HG03066 (cell line): ENCODE results near the gene TMEM106B.
A peak's percentile ranks its signal among the peaks of the same experiment; 100 is the strongest.
"Not testable (repeated sequence)": the region's sequence is repeated elsewhere in the genome, so short reads cannot be mapped to it uniquely, and the experiment has no call there.

Experiments used
- ATAC-seq: cut with Tn5 transposase; IDR thresholded peaks from one replicate; pipeline ENCODE4 v1.9.1; 2021; ENCODE audit warnings: low read depth; ENCODE audit not compliant: unreplicated experiment

Gene TMEM106B

DNA sequence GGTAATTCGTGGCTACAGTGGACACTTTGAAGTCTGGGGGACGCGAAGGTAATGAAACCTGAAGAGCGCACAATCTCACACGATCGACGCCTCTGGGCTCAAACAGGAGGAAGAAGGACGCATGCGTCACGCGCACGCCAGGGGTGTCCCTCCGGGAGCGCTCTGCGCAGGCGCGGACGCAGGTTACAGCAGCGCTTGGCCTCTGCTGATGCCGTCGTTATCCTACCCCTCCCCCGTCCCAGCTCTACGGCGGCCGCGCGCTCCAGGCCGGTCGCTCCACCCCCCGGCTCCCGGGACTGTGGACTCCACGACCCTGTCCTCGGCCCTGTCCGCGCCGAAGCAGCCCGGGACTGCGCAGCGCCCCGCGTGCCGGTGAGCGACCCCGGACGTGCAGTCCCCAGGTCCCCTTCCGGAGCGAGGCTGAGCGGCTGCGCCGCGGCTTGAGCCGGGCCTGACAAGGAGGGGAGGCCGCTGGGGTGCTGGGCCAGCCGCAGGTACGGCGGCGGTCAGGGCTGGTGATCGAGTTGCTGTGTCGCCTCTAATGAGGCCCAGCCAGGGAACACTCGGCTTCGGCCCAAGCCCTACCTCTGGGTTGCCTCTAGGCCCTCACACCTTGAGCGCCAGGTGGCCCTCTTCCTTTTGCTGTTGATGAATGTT is at the start of gene TMEM106B:
Gene TMEM106B (plus strand): TSS at position 241 of the 657 bp plus-strand sequence. CDS start 3,517 bp downstream, outside the sequence.
- peak; percentile 94 for ATAC-seq

DNA sequence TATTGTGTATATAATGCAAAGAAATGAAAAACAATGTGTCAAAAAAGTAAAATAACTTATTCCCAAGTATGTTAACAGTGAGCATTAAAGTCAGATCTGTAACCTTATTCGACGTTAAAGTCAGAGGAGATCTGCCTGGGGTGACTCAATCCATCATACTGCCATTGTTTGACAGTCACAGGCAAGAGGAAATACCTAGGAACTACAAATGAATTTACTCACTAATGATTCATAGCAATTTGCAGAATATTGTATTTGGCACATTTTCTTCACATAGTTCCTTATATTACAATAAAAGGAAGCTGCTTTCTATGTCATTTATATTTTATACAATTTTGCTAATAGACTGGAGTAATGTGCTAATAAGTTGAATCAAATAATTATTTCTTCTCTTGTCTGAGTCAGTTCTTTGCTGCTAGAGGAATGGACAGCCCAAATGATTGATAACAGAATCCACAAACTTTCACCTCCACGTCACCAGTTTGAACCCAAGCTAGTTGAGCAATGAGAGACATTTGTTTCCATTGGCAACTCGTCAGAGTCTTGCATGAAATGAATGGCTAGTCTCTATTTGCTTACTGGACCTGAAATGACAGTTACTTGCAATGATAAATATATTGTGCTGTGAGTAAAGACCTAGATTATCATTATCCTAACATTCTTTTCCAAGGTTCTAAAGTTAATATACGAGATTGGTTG is 48.5 kb upstream of the TMEM106B start:
- ATAC-seq: no peak

DNA sequence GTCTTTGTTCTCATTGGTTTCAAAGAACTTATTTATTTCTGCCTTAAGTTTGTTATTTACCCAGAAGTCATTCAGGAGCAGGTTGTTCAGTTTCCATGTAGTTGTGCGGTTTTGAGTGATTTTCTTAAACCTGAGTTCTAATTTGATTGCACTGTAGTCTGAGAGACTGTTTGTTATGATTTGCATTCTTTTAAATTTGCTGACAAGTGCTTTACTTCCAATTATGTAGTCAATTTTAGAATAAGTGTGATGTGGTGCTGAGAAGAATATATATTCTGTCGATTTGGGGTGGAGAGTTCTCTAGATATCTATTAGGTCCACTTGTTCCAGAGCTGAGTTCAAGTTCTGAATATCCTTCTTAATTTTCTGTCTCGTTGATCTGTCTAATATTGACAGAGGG is 43.0 kb upstream of the TMEM106B start:
- ATAC-seq: not testable (repeated sequence)

DNA sequence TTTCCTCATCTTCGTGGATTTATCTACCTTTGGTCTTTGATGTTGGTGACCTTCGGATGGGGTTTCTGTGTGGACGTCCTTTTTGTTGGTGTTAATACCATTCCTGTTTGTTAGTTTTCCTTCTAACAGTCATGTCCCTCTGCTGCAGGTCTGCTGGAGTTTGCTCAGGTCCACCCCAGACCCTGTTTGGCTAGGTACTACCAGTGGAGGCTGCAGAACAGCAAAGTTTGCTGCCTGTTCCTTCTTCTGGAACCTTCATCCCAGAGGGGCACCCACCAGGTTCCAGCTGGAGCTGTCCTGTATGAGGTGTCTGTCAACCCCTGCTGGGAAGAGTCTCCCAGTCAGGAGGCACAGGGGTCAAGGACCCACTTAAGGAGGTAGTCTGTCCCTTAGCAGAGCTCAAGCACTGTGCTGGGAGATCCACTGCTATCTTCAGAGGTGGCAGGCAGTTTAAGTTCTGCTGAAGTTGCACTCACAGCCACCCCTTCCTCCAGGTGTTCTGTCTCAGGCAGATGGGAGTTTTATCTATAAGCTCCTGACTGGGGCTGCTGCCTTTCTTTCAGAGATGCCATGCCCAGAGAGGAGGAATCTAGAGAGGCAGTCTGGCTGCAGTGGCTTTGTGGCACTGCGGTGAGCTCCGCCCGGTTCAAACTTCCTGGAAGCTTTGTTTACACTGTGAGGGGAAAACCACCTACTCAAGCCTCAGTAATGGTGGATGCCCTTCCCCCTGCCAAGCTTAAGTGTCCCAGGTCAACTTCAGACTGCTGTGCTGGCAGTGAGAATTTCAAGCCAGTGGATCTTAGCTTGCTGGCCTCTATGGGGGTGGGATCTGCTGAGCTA is 40.9 kb upstream of the TMEM106B start:
- not testable (repeated sequence) for ATAC-seq

DNA sequence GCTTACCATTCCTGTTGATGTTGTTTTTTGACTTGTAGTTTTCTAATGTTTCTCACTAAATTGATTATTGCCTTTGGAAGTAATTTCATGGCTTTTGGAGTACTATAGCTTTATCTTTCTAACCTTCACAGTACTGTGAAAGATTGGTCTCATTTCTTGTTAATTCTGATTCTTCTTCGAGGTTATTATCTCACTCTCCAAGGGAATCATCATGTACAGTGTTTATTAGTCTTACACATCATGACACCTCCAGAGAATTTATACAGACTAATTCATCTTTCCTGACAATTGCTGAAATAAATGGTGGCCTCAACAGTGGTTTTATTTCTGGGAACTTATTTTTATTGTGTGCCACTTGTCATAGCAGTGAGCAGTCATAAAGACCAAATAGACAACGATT is 37.4 kb upstream of the TMEM106B start:
- no peak for ATAC-seq

DNA sequence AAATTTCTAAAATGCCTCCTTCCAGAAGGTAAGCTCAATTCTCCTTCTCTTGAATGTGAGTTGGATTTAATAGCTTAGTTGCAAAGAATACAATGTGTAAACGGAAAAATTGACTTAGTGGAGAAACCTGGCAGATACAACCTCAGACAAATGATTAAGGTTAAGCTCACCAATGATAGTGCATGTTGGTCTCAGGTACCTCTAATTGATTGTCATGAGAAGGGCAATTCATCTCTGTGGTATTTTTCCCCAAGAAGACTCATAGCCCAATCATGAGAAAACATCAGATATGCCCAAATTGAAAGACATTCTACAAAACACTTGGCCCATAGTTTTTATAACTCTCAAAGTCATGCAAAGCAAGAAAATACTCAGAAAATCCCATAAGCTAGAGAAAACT is 36.2 kb upstream of the TMEM106B start:
- ATAC-seq: no peak

DNA sequence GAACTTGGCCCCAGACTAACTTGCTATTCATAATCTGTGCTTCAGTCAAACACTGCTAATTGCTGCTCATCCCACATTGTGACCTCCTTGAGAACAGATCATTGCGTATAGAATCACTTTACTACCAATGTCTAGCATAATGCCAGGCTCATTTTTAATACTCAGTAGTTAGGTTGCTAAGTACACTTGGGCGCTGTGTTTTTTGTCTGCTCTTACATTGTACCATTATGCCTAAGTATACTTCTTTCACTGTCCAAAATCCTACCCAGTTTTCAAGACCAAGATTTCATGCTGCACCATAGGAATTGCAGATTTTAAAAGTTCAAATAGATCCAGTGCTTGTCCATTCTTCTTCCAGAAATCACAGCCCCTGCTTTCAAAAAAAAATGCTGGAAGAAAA is 32.8 kb upstream of the TMEM106B start:
- ATAC-seq: no peak

DNA sequence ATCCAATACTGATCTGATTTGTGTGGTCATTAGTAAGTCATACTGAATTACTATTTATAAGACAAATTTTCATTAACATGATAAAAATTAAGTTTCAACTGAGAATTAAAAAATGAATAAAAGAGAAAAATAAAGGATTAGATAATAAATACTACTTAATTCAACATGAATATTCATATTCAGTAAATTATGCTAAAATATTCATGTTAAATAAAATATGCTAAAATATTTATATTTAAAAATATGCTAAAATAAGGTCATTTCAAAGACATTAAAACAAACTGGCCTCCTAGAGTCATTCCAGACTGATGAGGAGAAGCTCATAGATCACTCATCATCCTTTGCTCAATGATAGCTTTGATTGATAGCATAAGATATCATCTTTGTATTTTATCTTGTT is 16.7 kb upstream of the TMEM106B start:
- no peak for ATAC-seq

DNA sequence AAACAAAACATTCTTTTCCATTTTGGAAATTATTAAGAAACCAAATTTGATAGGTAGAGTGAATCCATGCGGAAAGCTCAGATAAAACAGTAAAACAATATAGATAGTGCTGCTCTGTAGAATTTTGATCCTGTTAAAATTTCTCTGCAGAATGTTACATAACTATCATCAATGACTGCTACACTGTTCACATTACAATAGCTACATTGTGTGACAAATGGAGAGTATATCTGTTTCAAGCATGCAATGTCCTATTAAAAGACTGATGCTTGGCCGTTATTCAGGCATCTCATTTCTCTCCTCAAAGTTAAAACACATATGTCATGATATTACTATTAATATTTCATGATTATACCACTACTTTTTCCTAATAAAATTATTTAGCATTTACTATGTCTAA is 14.7 kb upstream of the TMEM106B start:
- no peak for ATAC-seq

DNA sequence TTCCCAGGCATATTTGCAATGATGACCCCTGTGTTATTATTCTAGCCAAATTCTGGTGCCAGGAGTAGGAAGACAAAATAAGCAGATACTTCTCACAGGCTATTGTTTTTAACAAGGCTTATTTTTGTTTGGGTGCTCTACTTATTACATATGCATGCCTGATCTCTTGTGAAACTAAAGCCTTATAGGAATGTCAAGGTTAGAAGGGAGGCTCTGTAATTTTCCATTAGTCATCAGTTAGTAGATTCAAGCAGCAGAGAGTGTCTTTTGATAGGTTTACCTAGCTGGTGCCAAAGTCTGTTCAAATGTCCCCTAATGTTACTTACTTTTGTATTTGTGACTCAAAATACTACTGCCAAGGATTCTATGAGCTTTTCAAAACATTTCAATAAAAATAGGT is 11.7 kb upstream of the TMEM106B start:
- ATAC-seq: no peak

DNA sequence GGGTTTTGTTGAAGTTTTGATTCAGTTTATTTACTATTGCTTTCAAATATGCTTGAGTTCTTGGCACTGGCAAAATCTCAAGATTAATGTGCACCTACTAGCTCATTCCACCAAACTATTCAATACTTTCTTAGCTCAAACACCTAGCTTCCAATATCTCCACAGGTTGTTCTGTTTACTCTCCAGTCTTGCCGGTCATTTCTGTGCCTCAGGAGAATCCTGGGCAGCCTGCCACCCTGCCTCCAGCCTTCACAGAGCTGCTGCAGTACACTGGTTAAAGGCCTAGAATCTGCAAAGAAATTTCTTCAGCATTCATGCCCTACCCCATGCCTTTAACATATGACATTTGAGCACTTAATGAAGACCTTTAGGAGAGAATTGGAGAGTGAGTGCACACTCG is 4.0 kb upstream of the TMEM106B start:
- ATAC-seq: no peak

DNA sequence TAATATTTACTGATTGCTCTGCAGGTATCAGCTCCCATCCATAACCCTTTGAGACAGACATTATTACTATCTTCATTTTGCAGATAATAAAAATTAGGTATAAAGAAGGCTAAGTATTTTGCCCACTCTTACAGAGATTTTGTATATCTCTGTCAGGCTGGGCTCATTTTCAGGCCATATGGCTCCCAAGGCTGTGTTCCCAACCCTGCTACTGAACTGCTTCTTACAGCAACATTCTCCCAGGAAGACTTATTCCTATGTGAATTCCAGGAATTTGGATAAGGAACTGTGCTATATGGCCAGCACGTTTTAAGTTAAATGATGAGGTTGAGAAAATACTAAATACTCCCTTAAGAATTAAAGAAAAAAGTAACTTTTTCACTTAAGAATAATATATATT is 1.9 kb upstream of the TMEM106B start:
- no peak for ATAC-seq

DNA sequence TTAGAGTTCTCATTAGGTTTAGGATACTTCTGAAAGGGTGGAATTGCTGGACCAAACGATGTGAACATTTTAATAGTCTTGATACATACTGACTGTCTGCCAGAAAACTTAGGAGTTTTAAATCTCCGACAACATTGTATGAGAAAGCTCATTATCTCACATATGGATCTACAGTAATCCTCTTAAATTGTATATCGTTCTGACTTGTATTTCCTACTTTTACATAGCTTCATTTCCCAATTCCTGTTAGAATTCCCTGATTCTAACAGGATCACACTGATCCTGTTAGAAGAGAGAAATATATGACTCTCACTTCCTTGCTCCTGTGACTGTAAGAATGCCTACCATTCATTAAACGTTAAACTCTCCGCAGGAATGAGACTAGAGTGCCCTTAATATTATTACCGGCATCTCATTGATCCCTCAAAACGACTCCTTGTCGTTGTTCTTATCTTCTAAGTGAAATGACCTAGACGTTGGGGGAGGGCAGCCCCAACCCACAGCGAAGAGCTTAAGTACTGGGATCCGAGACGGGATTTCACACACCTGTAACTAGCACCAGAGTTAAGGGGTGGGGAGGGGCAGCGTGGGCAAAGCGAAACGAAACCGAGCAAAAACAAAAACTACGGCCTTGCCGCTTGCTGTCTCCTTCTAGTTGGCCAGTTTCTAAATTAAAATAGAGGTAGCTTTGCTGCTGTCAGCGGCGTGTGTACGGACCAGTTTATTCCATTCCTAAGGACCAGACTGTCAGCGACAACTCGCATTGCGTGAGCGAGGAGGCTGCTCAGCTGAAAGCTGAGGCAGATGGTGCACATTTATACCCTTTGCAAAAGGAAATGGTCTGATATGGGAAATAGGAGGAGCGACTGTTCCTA is 678 bp upstream of the TMEM106B start:
- ATAC-seq: peak; percentile 36

DNA sequence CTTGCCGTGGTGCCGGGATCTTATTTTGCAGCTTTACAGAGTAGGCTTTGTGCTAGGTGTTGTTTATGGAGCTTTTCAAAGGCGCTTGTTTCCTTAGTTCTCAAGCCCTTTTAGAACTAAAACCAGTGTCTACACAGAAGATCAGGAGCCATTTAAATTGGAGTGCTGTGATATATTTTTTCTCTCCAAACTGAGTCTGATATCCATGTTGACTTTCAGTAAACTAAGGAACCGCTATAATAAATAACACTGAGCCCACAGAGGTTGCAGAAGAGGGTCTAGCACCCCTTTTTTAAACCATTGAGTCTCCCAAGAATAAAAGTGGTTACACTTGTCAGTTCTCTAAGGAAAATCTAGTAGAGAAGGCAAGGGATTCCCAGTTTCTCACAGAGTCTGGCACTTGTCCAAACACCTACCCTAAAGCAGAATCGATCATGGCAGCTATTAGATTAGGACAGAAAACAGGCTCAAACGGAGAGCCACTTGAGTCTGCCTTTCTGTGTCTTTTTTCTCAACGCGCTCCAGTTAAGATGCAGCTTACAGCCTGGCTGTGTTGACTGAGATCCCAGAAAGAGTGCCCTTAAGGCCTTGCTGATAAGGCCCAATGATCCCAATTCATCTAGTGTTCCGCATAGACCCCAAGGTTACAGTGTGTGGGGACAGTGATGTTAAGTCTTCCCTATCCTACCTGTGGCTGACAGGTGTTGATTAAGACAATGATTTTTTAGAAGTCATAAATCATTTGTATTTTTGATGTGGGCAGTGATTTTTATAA is 804 bp downstream of the TMEM106B start:
- ATAC-seq: no peak

DNA sequence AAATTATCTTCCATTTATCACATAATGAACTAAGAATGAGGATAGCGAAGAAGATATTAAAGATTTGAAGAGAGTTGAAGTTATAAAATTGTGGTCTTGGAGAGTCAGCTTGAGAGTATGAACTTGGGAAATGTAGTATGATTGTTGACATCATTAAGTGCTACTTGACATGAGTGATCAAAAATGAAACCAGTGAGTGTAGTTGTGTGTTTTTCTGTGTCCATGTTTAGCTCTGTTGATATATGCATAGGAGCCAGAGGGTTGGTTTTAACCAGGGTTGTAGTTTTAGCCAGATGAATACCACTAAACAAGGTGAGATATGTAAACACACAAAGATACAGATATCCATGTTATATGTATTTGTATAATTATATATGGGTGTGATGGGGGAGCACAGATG is 6.2 kb downstream of the TMEM106B start:
- no peak for ATAC-seq

DNA sequence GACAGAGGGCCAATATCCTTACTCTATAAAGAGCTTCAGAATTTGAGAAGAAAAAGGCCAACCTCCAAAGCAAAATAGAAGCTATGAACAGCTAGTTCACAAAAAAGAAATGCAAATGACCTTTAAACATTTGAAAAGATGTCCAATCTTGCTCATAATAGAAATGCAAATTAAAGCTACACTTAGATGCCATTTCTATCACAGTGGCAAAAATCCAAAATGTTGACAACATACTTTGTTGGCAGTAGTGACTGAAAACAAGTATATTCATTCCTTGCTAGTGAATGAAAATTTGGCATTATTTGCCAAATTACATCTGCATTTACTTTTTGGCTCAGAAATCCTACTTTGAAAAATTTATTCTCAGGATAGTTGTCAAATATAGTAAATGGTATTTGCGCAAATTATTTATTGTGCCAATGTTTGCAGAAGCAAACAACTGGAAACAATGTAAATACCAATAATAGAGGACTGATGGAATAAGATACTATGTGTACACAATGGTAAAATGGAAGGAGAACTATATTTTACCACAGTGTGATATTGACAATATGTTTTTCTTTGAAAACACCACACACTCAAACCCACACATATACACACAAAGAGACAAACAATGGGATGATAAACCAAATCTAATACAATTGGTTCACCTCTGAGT is 9.4 kb downstream of the TMEM106B start:
- ATAC-seq: no peak

DNA sequence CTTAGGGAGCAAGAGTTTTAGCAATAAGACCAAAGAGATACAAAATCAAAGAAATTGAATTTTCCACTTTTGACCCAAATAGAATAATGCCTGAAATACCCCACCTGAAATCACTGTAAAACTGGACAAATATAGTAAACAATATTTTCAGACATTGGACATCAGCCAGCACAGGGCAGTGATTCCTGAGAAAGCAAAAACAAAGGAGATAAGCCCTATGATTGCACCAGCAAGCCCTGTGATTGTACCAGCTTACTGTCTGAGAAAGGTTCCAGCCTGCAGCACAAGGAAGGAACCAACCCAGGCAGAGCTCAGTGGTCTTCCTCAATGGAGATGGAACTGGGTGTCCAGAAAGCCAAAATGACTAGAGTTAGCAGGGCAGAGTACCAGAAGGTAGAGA is 10.3 kb downstream of the TMEM106B start:
- no peak for ATAC-seq

DNA sequence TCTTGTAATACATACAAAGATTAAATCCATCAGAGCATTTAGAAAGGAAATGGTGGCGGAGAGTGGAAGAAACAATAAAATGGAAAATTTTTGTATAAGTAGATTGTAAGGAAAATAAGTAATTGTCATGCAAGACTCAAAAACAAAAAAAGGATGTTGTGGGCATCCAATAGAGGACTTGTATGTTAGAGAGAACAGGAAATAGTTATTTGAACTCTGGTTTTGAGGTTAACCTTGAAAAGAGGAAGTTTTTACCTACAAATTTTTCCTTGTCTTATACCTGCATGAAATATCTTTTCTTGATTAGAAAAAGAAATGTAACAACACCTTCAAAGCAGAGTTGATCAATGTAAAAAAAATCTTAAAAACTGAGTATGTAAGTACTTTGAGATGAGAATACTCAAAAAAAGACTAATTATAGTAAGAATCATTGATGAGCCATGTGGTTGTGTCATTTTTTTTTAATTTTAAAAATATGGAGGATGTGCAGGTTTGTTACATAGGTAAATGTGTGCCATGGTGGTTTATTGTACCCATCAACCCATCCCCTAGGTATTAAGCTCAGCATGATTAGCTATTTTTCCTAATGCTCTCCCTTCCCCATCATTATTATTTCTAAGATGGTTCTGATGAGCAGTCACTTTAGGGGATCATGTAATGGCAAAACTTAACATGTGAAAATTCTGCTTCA is 11.9 kb downstream of the TMEM106B start:
- ATAC-seq: peak; percentile 78

DNA sequence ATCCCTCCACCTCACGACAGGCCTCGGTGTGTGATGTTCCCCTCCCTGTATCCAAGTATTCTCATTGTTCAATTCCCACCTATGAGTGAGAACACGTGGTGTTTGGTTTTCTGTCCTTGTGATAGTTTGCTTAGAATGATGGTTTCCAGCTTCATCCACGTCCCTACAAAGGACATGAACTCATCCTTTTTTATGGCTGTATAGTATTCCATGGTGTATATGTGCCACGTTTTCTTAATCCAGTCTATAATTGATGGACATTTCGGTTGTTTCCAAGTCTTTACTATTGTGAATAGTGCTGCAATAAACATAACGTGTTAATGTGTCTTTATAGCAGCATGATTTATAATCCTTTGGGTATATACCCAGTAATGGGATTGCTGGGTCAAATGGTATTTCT is 13.9 kb downstream of the TMEM106B start:
- ATAC-seq: not testable (repeated sequence)
